Liver (tissue), 9 donors: ENCODE data around the gene TSPAN33. TPM values are rescaled to one million over a fixed set of nuclear protein-coding genes. Genes with fewer than 3 reads are reported as not detected.

Experiments used
- DNase-seq: peaks from one replicate; pipeline ENCODE4 v3.0.0-alpha.2; 2017; ENCODE audit warnings: low spot score
- H3K27ac ChIP-seq, 2 donors: one replicate each; pipeline ENCODE4 v1.7.0; 2013; ENCODE audit warnings: inconsistent platforms in 2 of 2, low read length in 2 of 2, control low read depth in 1 of 2, low read depth in 1 of 2, mild to moderate bottlenecking in 1 of 2
- H3K27me3 ChIP-seq, 4 donors: one replicate each; pipeline versions ENCODE4 v1.6.1 to v1.7.0; 2013; ENCODE audit warnings: low read length in 3 of 4, inconsistent platforms in 1 of 4, mild to moderate bottlenecking in 1 of 4, moderate library complexity in 1 of 4; ENCODE audit not compliant: control insufficient read depth in 4 of 4, insufficient read depth in 4 of 4
- H3K36me3 ChIP-seq, 4 donors: one replicate each; pipeline versions ENCODE4 v1.6.1 to v1.7.0; 2013; ENCODE audit warnings: low read length in 3 of 4, mild to moderate bottlenecking in 3 of 4, low read depth in 1 of 4, moderate library complexity in 1 of 4; ENCODE audit not compliant: control insufficient read depth in 4 of 4, insufficient read depth in 3 of 4
- H3K4me1 ChIP-seq, 4 donors: one replicate each; pipeline versions ENCODE4 v1.6.1 to v1.7.0; 2013; ENCODE audit warnings: low read length in 3 of 4, mild to moderate bottlenecking in 3 of 4, moderate library complexity in 1 of 4; ENCODE audit not compliant: control insufficient read depth in 4 of 4, insufficient read depth in 4 of 4
- H3K4me3 ChIP-seq, 3 donors: one replicate each; pipeline versions ENCODE4 v1.6.1 to v1.7.0; 2013; ENCODE audit warnings: low read length in 3 of 3, control low read depth in 1 of 3, low read depth in 1 of 3, mild to moderate bottlenecking in 1 of 3
- H3K9ac ChIP-seq, 2 donors: one replicate each; pipeline ENCODE4 v1.7.0; 2013; ENCODE audit warnings: low read length in 2 of 2, mild to moderate bottlenecking in 2 of 2, moderate library complexity in 2 of 2, control low read depth in 1 of 2, low read depth in 1 of 2
- H3K9me3 ChIP-seq, 4 donors: one replicate each; pipeline versions ENCODE4 v1.6.1 to v1.7.0; 2013; ENCODE audit warnings: low read length in 3 of 4; ENCODE audit not compliant: control insufficient read depth in 4 of 4
- ATF3 ChIP-seq: IDR thresholded peaks from 2 replicates; pipeline ENCODE4 v1.6.1; 2016; ENCODE audit warnings: antibody characterized with exemption
- EGR1 ChIP-seq, 2 donors: IDR thresholded peaks; 2 replicates each; pipeline ENCODE4 v1.6.1; 2016 to 2018; ENCODE audit warnings: antibody characterized with exemption in 2 of 2, low read depth in 2 of 2
- FOXA1 ChIP-seq: IDR thresholded peaks from 2 replicates; pipeline ENCODE4 v1.6.1; 2016; ENCODE audit warnings: antibody characterized with exemption
- FOXA2 ChIP-seq: IDR thresholded peaks from 2 replicates; pipeline ENCODE4 v1.6.1; 2016; ENCODE audit warnings: antibody characterized with exemption
- GABPA ChIP-seq, 2 donors: IDR thresholded peaks in 1 of 2; conservative IDR thresholded peaks in 1 of 2; 2 replicates each; pipeline ENCODE4 v1.6.1; 2016; ENCODE audit warnings: antibody characterized with exemption in 2 of 2, mild to moderate bottlenecking in 1 of 2, moderate library complexity in 1 of 2
- HNF4A ChIP-seq, 2 donors: conservative IDR thresholded peaks; 2 replicates each; pipeline ENCODE4 v1.6.1; 2016; ENCODE audit warnings: antibody characterized with exemption in 2 of 2, mild to moderate bottlenecking in 2 of 2
- NR2F2 ChIP-seq: IDR thresholded peaks from 2 replicates; pipeline ENCODE4 v1.6.1; 2016; ENCODE audit warnings: antibody characterized with exemption
- RAD21 ChIP-seq, 2 donors: IDR thresholded peaks; 2 replicates each; pipeline ENCODE4 v1.6.1; 2016; ENCODE audit warnings: antibody characterized with exemption in 2 of 2, mild to moderate bottlenecking in 2 of 2
- RXRA ChIP-seq, 2 donors: IDR thresholded peaks; 2 replicates each; pipeline ENCODE4 v1.6.1; 2017 to 2018; ENCODE audit warnings: antibody characterized with exemption in 2 of 2, mild to moderate bottlenecking in 1 of 2
- SP1 ChIP-seq: IDR thresholded peaks from 2 replicates; pipeline ENCODE4 v1.6.1; 2018; ENCODE audit warnings: antibody characterized with exemption, mild to moderate bottlenecking
- YY1 ChIP-seq: IDR thresholded peaks from 2 replicates; pipeline ENCODE4 v1.6.1; 2016; ENCODE audit warnings: antibody characterized with exemption, mild to moderate bottlenecking
- WGBS: extraction: QIAGEN DNeasy Blood & Tissue Kit; methylation state at CpG from one replicate; pipeline ENCODE4 v1.1.7; 2013; 5-methylcytosine and 5-hydroxymethylcytosine counted together
- polyA plus RNA-seq, 2 donors: library from polyadenylated mRNA; stranded (reverse) in 1 of 2; unstranded in 1 of 2; fragments of 200-250 nt in 1 of 2; fragments of >200 nt in 1 of 2; fragmentation: Nextera tagmentation in 1 of 2; extraction: Ambion mirVana in 1 of 2; gene quantifications; one replicate each; pipeline versions ENCODE4 v1.2.1 to v1.2.3, GENCODE V29; 2013 to 2015
- total RNA-seq, 2 donors: library from RNA; depleted of rRNA; stranded (reverse); fragments of >200 nt; gene quantifications; one replicate each; pipeline ENCODE4 v1.2.3, GENCODE V29; 2014
- TF ChIP-seq, protein P1 (sequence below): IDR thresholded peaks from 2 replicates; pipeline ENCODE4 v1.6.1; 2016; ENCODE audit warnings: antibody characterized with exemption, mild to moderate bottlenecking
- TF ChIP-seq, protein P2 (sequence below): IDR thresholded peaks from 2 replicates; pipeline ENCODE4 v1.6.1; 2016; ENCODE audit warnings: antibody characterized with exemption
- TF ChIP-seq, protein P3 (sequence below): fragments of 150-350 bp; IDR thresholded peaks from 2 replicates; pipeline ENCODE4 v1.5.1; 2017; ENCODE audit warnings: improper control_type of control experiment, low read depth, low read length; ENCODE audit not compliant: missing input control
- donor health status: healthy.
- donor health status: healthy.
- donor health status: healthy.
- donor health status: healthy.
- donor health status: healthy.

TSPAN33 gene
- total and polyA plus RNA-seq, 4 donors = 13.4 to 29.3 (median 20.4) TPM

- TF ChIP-seq, protein P1, sequence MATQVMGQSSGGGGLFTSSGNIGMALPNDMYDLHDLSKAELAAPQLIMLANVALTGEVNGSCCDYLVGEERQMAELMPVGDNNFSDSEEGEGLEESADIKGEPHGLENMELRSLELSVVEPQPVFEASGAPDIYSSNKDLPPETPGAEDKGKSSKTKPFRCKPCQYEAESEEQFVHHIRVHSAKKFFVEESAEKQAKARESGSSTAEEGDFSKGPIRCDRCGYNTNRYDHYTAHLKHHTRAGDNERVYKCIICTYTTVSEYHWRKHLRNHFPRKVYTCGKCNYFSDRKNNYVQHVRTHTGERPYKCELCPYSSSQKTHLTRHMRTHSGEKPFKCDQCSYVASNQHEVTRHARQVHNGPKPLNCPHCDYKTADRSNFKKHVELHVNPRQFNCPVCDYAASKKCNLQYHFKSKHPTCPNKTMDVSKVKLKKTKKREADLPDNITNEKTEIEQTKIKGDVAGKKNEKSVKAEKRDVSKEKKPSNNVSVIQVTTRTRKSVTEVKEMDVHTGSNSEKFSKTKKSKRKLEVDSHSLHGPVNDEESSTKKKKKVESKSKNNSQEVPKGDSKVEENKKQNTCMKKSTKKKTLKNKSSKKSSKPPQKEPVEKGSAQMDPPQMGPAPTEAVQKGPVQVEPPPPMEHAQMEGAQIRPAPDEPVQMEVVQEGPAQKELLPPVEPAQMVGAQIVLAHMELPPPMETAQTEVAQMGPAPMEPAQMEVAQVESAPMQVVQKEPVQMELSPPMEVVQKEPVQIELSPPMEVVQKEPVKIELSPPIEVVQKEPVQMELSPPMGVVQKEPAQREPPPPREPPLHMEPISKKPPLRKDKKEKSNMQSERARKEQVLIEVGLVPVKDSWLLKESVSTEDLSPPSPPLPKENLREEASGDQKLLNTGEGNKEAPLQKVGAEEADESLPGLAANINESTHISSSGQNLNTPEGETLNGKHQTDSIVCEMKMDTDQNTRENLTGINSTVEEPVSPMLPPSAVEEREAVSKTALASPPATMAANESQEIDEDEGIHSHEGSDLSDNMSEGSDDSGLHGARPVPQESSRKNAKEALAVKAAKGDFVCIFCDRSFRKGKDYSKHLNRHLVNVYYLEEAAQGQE = no peak
- TF ChIP-seq RAD21 (IDR thresholded peaks at IDR 0.05) = no peak
- no peak for TF ChIP-seq EGR1 (IDR thresholded peaks at IDR 0.05; ENCODE audit: low read depth in 2 of 2)
- TF ChIP-seq GABPA (IDR thresholded peaks at IDR 0.05 in 1 of 2, conservative IDR thresholded peaks at IDR 0.05 in 1 of 2) = no peak
- TF ChIP-seq NR2F2 = no peak
- TF ChIP-seq, protein P2, sequence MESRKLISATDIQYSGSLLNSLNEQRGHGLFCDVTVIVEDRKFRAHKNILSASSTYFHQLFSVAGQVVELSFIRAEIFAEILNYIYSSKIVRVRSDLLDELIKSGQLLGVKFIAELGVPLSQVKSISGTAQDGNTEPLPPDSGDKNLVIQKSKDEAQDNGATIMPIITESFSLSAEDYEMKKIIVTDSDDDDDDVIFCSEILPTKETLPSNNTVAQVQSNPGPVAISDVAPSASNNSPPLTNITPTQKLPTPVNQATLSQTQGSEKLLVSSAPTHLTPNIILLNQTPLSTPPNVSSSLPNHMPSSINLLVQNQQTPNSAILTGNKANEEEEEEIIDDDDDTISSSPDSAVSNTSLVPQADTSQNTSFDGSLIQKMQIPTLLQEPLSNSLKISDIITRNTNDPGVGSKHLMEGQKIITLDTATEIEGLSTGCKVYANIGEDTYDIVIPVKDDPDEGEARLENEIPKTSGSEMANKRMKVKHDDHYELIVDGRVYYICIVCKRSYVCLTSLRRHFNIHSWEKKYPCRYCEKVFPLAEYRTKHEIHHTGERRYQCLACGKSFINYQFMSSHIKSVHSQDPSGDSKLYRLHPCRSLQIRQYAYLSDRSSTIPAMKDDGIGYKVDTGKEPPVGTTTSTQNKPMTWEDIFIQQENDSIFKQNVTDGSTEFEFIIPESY = no peak
- TF ChIP-seq HNF4A (conservative IDR thresholded peaks at IDR 0.05) = no peak
- no peak for TF ChIP-seq SP1
- TF ChIP-seq, protein P3, sequence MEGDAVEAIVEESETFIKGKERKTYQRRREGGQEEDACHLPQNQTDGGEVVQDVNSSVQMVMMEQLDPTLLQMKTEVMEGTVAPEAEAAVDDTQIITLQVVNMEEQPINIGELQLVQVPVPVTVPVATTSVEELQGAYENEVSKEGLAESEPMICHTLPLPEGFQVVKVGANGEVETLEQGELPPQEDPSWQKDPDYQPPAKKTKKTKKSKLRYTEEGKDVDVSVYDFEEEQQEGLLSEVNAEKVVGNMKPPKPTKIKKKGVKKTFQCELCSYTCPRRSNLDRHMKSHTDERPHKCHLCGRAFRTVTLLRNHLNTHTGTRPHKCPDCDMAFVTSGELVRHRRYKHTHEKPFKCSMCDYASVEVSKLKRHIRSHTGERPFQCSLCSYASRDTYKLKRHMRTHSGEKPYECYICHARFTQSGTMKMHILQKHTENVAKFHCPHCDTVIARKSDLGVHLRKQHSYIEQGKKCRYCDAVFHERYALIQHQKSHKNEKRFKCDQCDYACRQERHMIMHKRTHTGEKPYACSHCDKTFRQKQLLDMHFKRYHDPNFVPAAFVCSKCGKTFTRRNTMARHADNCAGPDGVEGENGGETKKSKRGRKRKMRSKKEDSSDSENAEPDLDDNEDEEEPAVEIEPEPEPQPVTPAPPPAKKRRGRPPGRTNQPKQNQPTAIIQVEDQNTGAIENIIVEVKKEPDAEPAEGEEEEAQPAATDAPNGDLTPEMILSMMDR = no peak
- no peak for TF ChIP-seq YY1
- TF ChIP-seq FOXA2 = no peak
- TF ChIP-seq ATF3 = no peak
- TF ChIP-seq FOXA1 = no peak
- no peak for TF ChIP-seq RXRA (IDR thresholded peaks at IDR 0.05)
- Histone ChIP-seq H3K36me3 (no peaks in the 10 kb centered on the region), H3K27ac (peak overlapping the region in 1 of 2 donors; percentile 67), H3K4me1 (peaks cover 5 to 53% (median 35%) of the 10 kb centered on the region in 4 donors), H3K9ac (no peak overlapping the region), H3K4me3 (no peak overlapping the region), H3K9me3 (no peaks in the 10 kb centered on the region), H3K27me3 (no peaks in the 10 kb centered on the region)
- 77% methylated on average over 8 of the region's 8 CpGs for WGBS
- no peak for DNase-seq
Observed at GRCh38 chr7:129202058-129202777, 57.7 kb downstream of the TSPAN33 start.
